Embryonic facial prominence (tissue), 1 donor: ENCODE results near the gene PTPN13.
A peak's percentile ranks its signal among the peaks of the same experiment; 100 is the strongest.
"Not testable (repeated sequence)": the region's sequence is repeated elsewhere in the genome, so short reads cannot be mapped to it uniquely, and the experiment has no call there.

Source experiments
- DNase-seq: peaks from one replicate; pipeline ENCODE4 v3.0.0-alpha.2; 2016; ENCODE audit errors: extremely low spot score

The PTPN13 gene

DNA sequence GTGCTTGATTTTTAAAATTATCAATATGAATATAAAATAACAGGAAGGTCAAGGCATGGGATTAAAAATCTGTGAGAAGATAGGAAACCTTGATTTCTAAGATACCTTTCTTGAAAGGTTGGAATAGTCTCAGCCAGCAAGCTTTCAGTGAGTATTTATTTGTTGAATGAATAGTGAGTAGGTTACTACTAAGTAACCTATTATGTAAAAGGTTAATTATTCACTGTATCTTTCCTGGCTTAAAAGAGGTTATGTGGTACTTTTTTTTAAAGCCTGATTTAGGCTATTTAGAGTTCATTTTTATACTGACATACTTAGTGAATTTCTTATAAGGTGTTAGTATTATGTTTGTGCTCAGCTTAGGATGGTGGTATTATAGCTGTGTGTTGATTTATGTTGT is 123.5 kb downstream of the PTPN13 start:
- no peak for DNase-seq

- DNase-seq, result no peak
Observed at GRCh38 chr4:86718152-86718551, 124.0 kb downstream of the PTPN13 start.

DNA sequence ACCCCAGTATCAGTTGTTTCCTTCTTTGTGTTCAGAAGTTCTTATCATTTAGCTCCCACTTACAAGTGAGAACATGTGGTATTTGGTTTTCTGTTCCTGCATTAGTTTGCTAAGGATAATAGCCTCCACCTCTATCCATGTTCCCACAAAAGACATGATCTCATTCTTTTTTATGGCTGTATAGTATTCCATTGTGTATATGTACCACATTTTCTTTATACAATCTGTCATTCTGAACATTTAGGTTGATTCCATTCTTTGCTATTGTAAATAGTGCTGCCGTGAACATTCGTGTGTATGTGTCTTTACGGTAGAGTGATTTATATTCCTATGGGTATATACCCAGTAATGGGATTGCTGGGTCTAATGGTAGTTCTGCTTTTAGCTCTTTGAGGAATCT is 125.0 kb downstream of the PTPN13 start:
- DNase-seq, result not testable (repeated sequence)

- DNase-seq, result no peak
Observed at GRCh38 chr4:86720508-86721068, 126.5 kb downstream of the PTPN13 start.

- DNase-seq, result no peak
Observed at GRCh38 chr4:86721412-86721811, 127.3 kb downstream of the PTPN13 start.

DNA sequence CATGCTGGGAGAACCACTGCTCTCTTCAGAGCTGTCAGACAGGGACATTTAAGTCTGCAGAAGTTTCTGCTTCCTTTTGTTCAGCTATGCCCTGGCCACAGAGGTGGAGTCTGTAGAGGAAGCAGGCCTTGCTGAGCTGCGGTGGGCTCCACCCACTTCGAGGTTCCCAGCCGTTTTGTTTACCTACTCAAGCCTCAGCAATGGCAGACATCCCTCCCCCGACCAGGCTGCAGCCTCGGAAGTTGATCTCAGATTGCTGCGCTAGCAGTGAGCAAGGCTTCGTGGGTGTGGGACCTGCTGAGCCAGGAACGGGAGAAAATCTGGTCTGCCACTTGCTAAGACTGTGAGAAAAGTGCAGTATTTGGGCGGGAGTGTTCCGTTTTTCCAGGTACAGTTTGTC is 136.2 kb downstream of the PTPN13 start:
- no peak for DNase-seq

DNA sequence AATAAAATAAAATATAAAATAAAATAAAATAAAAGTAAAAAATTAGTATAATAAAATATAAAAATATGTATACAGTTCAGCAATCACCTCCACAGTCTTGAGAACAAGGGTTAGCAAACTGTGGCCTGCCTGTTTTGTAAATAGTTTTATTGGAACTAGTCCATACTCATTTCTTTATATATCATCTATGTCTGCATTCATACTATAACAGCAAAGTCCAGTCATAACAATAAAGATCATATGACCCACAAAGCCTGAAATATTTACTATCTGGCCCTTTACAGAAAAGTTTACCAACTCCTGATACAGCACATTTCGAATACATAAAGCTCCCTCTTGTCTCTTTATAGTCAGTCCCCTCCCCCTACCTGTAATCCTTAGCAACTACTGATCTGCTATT is 143.1 kb downstream of the PTPN13 start:
- DNase-seq, result no peak

GRCh38 chr4:86741846-86742245 is 147.7 kb downstream of the PTPN13 start:
- DNase-seq, result no peak

- DNase-seq, result no peak
Observed at GRCh38 chr4:86744570-86744969, 150.5 kb downstream of the PTPN13 start.

- no peak for DNase-seq
Observed at GRCh38 chr4:86749121-86749520, 155.0 kb downstream of the PTPN13 start.

DNA sequence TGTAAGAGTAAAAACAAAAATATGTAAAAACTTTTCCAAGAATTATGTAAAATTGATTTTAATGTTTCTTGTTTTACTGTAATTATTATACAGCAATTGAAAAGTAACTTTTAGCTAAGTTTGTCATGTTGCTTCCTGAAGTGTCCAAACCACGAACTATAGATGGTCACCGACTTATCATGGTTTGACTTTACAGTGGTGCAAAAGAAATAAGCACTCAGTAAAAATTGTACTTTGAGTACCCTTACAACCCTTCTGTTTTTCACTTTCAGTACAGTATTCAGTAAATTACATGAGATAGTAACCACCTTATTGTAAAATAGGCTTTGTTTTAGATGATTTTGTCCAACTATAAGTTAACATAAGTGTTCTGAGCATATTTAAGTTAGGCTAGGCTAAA is 161.3 kb downstream of the PTPN13 start:
- no peak for DNase-seq

GRCh38 chr4:86757468-86757867 is 163.4 kb downstream of the PTPN13 start:
- DNase-seq, result no peak

- no peak for DNase-seq
Observed at GRCh38 chr4:86759298-86759697, 165.2 kb downstream of the PTPN13 start.

GRCh38 chr4:86762649-86763048 is 168.5 kb downstream of the PTPN13 start:
- no peak for DNase-seq

- DNase-seq, result no peak
Observed at GRCh38 chr4:86769794-86770193, 175.7 kb downstream of the PTPN13 start.

GRCh38 chr4:86771141-86771540 is 177.0 kb downstream of the PTPN13 start:
- no peak for DNase-seq

DNA sequence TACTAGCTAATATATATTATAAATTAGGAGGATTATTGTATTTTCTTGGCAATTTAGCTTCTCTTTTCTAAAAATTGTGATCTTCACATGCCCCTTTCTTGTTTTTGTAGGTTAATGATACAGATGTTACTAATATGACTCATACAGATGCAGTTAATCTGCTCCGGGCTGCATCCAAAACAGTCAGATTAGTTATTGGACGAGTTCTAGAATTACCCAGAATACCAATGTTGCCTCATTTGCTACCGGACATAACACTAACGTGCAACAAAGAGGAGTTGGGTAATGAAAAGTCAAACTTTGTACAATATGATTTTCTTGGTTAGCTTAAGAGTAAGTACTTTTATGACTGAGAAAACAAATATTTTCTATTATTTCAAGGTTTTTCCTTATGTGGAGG is 180.9 kb downstream of the PTPN13 start:
- DNase-seq, result no peak

DNA sequence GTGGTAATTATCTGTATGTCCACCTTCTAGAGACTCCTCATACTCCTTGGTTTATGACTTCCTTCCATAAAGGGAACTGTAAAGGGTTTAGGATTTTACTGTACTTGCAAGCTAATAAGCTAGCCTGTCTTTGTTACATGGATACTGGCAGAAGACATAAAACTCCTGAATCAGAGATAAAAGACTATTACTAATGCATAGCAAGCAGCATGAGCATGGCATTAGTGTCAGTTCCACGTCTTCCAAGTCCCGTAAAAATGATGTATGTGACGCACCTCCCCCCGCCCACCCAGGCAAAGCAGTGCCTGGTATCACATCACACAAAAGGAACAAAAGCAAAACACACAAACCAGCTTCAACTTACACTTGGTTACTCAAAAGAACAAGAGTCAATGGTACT is 184.1 kb downstream of the PTPN13 start:
- DNase-seq, result no peak

GRCh38 chr4:86788826-86789225 is 194.7 kb downstream of the PTPN13 start:
- no peak for DNase-seq

GRCh38 chr4:86791126-86791525 is 197.0 kb downstream of the PTPN13 start:
- no peak for DNase-seq

GRCh38 chr4:86809809-86810208 is 215.7 kb downstream of the PTPN13 start:
- DNase-seq, result no peak

DNA sequence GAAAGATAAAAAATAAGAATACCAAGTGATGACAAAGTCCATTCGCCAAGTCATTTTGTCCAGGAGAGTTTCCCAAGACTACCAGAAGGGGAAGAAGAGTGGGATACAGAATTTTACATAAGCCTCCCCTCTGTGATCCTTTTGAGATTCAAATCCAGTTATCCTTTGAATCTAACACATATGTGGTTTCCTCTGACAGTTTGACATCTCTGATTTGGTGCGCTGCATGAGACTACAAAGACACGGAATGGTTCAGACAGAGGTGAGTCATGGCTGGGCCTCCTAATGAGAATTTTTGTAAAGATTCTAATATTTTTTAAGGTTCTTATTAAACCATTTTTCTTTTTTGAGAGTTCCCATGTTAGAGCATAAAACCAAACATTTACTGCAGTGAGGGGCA is 216.7 kb downstream of the PTPN13 start:
- DNase-seq, result no peak

- DNase-seq, result no peak
Observed at GRCh38 chr4:86815653-86816052, 221.5 kb downstream of the PTPN13 start.

DNA sequence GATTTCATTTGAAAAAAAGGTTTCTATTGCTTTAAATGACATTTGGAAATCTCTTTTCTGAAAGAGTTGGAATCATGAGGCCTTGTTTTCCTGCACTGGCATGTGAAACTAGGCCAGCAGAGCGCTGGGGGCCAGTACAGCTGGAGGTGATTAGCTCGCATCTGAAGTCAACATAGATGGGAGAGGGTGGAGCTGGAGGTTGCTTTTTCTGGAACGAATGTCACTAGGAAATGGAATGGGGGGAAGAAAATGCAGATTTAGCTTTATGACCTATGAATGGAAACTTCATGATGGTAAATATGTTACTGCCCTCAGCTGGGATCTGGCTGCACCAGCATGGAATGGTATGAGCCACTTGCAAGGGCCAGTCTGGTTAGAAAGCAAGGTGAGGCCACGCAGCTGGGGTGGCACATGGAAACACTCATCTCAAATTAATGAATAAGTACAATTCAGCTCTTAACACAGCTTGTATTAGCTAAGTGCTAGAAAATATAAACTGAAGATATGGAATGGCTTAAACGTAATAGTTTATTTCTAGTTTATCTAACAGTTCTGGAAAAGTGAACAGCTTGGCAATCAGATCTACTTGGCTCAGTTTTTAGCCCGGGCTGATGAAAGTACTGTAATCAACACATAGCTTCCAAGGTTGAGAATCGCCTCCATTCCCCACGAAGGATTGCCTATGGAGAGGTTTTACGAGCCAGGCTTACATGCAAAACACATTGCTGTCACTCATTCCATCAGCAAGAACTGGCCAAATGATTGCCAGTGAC is 222.6 kb downstream of the PTPN13 start:
- DNase-seq, result peak; percentile 66
